Glomerular visceral epithelial cell (primary cell): ENCODE measurements around the gene FOXP1.

ENCODE experiments used
- DNase-seq: peaks from one replicate; pipeline ENCODE4 v3.0.0-alpha.2; 2016; ENCODE audit errors: extremely low spot score

FOXP1 gene

GRCh38 chr3:71398157-71398836 is 185.2 kb downstream of the FOXP1 start:
- DNase-seq: peak; percentile 19

DNA sequence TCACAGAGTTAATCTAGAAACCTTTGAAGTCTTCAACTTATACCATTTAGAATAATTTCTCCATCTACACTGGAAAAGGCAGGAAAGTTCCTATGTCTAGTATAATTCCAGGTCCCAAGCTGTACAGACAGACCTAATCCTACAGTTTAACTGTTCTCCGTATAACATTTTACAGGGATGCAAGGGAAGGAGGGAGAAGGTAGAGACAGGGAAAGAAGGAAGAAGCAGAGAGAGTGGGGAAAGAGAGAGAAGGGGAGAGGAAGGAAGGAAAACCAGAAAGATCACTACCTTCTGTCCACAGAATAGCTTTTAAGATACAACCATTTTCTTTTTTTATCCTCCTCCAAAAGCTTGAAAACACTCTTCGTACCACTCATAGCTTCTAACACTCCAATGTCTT is 185.8 kb downstream of the FOXP1 start:
- DNase-seq: no peak

DNA sequence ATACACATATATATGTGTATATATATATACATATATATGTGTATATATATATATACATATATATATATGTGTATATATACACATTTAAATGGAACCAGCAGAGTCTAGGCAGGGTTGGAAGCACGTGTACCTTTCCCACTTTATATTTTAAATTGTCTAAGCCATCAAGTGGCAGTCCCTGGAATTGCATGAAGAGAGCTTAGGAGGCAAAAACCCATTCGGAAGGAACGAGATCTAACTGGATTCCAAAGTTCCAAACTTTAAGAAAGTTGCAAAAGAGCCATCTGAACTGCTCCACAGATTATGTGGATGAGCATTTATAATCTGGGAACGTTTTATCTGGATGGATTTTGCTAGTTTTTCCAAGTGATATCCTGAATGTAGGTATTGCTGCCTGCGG is 186.5 kb downstream of the FOXP1 start:
- DNase-seq: peak; percentile 40

- peak; percentile 40 for DNase-seq
Measured at GRCh38 chr3:71395927-71396695, 187.4 kb downstream of the FOXP1 start.

GRCh38 chr3:71395470-71395869 is 188.1 kb downstream of the FOXP1 start:
- no peak for DNase-seq

DNA sequence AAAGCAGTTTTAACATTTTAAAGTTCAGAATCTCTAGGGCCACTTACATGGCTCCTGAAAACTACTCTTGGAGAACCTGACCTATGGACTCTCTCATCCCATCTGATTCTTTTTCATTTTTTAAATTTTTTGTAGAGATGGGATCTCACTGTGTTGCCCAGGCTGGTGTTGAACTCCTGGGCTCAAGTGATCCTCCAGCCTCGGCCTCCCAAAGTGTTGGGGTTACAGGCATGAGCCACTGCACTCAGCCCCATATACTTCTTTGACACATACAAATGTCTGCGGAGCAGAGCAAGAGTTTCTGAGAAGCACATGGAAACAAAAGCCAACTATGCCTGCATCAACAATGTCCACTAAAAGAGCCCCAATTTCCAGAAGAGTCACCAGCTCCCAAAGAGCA is 189.8 kb downstream of the FOXP1 start:
- no peak for DNase-seq

- DNase-seq: no peak
Measured at GRCh38 chr3:71393093-71393492, 190.4 kb downstream of the FOXP1 start.

GRCh38 chr3:71392251-71392650 is 191.3 kb downstream of the FOXP1 start:
- DNase-seq: no peak

DNA sequence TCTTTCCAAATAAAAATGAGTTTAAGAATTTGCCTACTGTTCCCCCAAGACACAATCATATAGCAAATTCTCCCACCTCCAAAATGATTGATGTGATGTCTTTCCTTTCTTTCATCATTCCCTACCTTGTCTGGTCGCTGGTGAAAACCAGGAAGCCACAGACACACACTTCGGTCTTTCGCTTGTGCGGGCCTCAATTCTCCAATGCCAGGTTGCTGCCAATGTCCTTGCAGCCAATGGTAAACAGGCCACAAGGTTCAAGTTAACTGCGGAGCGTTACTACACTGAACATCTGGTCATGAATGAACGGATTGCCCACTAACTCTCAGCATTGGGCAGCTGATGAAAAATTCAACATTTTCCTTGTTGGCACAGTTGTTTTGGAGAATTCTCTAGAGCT is 192.2 kb downstream of the FOXP1 start:
- no peak for DNase-seq

DNA sequence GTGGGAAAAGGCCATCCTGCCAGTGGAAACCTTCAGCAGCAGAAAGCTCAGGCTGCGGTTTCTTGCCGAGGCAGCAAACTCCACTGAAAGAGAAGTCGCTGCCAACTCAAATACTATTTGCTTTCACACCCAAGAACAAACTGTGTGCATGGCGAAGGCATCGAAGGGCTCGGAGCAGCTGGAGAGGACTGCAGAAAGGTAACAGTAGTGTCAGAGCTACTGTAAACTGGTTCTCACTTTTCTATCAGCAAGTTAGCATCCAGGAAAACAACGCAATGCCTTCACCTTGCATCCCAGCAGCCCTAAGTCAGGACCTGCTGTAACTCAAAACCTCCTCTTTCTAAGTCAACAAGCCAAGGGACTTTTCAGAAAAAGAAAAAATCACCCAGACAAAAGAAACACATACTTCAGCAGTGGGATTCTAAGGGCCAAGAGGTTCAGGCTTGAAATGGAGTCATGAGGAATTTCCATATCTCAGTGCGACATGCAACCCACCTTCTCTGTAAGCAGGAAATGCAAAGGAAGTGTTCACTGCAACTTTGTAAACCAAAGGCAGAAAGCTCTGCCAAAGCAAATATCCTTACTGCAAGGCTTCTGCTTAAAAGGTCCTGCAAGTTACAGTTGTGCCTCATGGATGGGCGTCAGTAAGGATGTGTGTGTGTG is 193.5 kb downstream of the FOXP1 start:
- peak; percentile 70 for DNase-seq

GRCh38 chr3:71389191-71389590 is 194.3 kb downstream of the FOXP1 start:
- no peak for DNase-seq

DNA sequence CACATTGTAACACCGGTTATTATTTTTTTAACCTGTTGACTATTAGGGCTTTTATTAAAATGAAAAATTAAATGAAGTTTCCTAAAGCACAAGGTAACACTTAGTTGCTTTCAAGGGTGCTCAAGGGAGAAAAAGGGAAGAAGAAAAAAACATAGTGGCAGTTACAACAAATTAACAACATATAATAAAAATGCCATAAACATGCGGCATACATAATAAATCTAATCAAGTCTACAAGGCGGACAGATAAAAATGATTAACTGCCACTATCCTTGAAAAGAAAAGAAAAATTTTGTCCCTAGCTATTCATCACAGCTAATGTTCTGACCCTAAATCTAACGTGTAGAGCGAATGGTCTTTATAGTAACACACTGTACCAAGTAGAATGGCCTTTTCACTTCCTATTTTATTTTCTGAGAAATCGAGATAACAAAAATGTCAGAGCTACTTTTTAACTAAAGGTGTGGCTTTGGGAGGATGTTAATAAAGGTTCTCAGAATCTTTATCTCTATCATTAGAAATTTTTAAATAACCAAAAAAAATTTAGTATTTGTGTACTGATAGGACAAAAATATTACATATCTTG is 194.9 kb downstream of the FOXP1 start:
- DNase-seq: no peak

DNA sequence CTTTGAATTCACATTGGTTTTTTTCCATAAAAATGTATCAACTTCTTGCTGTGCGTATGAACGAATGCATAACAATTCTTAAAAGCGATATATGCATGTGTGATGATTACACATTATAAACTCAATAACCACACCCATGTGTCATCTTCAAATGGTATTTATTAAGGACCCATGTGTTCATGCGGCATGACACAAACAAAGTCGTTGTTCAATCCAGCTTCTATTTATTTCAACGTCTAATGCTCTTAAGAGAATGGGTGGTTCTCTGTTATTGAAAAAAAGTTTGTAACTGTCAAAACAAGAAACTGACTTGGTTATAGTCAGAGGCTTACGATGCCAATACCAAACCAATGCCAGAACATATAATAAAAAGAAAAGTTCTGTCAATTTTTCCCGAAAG is 195.9 kb downstream of the FOXP1 start:
- no peak for DNase-seq

GRCh38 chr3:71384837-71385716 is 198.5 kb downstream of the FOXP1 start:
- no peak for DNase-seq

- no peak for DNase-seq
Measured at GRCh38 chr3:71384388-71384787, 199.1 kb downstream of the FOXP1 start.

DNA sequence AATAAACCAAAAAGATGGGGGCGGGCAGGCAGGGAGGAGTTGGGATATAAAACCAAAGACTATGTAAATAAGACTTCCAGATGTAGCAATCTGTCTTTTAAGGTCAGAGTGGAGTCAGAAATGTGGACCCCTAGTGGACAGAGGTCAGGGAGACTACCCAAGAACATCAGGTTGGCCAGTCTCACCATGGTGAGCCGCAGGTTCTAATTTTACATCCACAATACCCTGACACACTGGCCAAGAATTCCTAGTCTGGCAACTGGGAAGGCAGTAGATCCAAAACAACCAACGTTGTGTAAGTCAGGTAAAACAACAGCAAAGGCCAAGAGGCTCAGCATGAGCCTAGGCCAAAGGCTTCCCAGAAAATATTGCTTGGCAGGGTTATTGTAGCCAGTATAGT is 203.4 kb downstream of the FOXP1 start:
- DNase-seq: no peak

GRCh38 chr3:71378509-71378908 is 205.0 kb downstream of the FOXP1 start:
- no peak for DNase-seq

- DNase-seq: no peak
Measured at GRCh38 chr3:71376911-71377310, 206.6 kb downstream of the FOXP1 start.

- no peak for DNase-seq
Measured at GRCh38 chr3:71376503-71376902, 207.0 kb downstream of the FOXP1 start.

DNA sequence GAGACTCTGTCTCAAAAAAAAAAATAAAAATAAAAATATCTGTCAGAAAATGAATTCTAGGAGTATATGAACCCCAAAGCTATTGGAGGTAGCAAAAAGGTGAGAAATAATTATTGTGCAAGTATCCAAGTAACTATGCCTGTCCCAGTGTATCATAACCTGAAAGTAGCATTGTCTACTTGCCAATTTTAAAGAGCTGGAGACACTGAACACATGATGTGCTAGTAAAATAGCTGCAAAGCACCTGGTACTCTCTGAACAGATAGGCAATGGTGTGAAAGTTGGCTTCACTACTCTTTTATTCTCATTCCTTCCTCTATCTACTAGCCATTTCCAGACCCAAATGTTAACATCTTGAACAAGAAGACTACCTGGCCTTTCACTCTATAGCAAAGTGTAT is 208.9 kb downstream of the FOXP1 start:
- no peak for DNase-seq

DNA sequence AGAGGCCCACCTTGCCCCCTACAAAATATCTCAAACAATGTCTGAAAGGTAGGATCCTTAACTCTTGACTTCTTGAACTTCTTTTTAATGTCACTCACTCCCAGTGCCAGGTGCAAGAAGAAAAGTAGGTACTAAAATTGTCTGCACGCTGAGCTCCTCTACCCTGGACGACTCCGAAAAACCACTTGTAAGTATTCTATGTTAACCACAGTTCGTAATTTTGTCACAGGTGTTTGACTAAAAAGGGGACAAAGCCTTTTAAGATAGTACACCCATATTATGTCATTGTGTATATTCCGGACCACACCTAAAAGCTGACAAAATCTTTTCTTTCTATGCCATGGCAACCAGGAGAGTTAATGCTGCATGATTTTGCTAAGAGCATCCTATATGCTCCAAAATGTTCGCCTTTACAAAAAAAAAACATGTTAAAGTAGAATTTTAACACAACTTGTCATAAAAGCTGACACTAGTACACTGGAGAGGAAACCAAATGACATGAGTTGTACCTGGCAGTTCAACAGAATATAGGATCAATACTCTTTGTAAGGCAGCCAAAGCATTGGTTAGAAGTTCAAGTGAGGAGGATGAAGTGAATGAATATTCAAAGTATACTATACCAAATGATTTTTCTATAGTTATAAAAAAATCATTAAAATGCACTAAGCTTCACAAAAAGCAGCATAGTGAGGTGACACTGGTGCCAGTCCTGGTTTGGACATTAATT is 210.5 kb downstream of the FOXP1 start:
- no peak for DNase-seq
